Activated naive CD4-positive, alpha-beta T cell (primary cell): ENCODE measurements around the gene ERO1A.

Experiments
- DNase-seq, 4 experiments: peaks; one replicate each; lab custom pipeline; 2025; lab: John Stamatoyannopoulos, UW

ERO1A gene

DNA sequence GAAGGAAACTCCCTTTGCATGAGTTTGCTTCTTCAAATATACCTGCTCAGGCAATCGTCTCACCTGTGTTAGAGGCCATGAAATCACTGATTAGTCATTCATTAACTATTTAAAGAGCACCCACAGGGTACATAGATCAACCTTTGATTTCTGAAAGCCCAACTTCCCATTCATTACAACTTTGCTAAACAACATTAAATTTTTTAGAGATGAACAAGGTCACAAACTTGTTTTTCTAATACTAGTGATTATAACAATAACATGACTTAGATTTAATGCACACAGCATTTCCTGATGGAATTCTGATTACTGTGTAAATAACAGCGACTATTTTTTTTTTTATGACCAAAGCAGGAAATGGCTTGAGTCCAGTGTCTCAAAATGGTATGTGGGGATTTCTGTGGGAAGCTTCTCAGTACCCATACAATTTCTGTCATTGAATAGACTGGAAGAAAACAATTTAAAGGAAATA is 5.4 kb upstream of the ERO1A start:
- DNase-seq: no peak

DNA sequence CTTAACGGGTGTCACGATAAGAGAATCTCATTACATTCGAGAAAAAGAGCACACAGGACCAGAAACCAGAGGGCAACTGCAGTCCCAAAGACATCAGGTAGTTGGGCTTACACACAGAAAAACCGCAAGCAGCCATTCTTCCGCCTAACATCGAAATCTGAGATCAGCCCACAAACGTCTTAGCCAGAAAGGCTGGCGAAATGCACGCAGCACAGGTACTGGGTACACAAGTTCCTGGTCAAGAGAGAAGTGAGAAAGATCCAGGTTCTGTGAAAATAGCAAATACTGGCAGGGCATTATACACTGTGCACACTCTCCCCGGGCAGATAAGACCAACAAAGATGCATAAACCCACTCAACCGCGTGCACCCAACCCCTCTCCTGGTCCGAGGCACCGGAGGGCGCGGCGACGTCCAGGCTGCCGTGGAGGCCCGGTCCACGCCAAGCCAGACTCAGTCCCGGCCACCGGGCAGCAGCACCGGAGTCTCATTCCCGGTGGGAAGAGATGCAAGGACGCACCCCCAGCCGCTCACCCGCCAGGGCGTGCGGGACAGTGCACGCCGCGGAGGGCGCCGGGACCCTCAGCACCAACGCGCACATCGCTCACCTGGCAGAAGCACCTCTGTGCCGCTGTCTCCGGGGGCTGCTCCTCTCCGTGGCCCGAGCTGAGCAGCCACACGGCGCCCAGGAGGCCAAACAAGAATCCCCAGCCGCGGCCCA is 437 bp downstream of the ERO1A start:
- DNase-seq: peak in 3 of 4 experiments; percentile 6 to 37 (median 21)

- DNase-seq: no peak
Observed at GRCh38 chr14:52693532-52693931, 1.8 kb downstream of the ERO1A start.

- no peak for DNase-seq
Observed at GRCh38 chr14:52693036-52693435, 2.3 kb downstream of the ERO1A start.

GRCh38 chr14:52692248-52692962 is 3.0 kb downstream of the ERO1A start:
- DNase-seq: no peak

GRCh38 chr14:52690983-52691760 is 4.2 kb downstream of the ERO1A start:
- DNase-seq: no peak

DNA sequence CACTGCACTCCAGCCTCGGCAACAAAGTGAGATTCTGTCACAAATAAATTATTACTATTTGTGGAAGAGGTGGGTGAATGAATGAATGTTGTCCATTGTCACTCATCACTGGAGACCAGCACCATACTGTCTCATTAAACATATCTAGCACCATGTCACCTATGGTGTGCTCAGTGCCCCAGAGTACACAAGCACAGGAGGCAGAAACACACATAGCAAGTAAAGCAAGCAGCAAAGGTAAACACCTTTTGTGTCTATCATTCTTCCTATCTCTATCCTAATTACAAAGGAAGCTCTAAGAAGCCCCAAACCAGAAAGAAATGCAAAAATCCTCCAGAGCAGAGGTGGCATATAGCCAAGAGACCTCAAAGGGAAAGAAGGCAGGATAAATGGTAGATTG is 9.2 kb downstream of the ERO1A start:
- no peak for DNase-seq

GRCh38 chr14:52683985-52684520 is 11.3 kb downstream of the ERO1A start:
- DNase-seq: no peak

DNA sequence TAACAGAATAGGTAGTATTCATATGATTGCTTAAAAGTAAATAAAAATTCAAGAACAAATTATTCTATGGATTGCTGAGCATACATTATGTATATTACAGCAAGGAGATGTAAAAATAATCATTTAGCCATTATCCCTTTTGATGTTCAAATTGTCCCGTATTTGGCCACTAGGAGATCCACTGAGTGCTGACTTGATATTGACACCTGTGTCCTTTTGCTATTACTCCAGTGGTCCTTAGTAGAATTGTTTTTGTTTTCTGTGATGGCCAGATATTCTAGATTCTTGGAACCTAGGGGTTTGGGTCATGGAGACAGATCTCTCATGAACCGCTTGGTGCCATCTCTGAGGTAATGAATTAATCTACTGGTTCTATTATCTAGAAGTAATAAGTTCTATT is 16.8 kb downstream of the ERO1A start:
- no peak for DNase-seq

GRCh38 chr14:52663850-52664249 is 31.5 kb downstream of the ERO1A start:
- no peak for DNase-seq

DNA sequence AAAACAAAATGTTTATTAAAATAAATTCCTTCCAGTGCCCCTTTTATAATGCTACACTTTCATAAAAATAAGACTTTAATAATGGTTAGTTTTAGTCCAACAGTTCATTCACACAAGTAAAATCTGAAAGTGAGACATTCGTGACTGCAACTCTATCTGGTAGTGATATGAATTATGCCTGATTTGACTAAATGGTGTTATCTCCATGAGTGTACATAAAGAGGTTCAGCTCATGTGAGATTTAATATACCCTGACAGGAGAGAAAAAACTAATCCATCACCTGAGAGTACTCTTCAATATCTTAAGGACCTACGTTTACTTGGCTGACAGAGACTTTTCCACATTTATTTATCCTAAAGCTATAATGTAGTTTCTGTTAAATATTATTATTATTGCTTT is 34.0 kb downstream of the ERO1A start:
- DNase-seq: no peak

DNA sequence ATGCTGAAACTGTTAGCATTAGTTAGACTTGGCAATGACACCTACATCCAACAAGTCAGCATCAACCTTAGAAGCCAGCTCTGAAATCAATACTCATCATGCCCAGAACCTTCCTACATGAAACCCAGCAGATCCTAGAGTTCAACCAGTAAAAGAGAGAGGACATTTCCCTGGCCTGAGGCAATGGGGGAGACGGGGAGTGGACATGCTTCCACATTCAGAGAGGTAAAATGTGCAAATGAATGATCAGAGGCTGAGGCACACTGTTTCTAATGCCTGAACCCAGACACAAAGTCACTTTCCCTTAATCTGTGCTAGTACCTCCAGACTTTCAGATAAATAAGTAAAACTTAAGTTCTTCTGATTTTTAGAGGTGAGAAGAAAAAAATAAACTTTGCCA is 34.5 kb downstream of the ERO1A start:
- DNase-seq: no peak

DNA sequence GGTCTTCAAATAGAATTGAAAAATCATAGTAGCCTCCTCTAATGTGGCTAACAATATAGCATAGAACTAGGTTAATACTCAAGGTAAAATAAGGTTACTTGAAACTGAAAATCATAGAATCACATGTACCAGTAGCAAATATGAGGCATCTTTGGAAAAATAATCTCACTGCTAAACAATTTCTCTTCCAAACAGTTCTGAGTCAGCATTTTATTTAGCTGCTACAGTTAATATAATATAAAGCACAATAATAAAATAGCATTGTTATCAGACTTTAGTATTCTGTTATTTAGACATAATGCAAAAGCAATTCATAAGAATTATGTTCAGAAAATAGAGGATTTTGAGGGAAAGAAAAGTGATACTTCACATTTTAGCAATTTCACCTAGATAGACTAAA is 35.0 kb downstream of the ERO1A start:
- DNase-seq: no peak

DNA sequence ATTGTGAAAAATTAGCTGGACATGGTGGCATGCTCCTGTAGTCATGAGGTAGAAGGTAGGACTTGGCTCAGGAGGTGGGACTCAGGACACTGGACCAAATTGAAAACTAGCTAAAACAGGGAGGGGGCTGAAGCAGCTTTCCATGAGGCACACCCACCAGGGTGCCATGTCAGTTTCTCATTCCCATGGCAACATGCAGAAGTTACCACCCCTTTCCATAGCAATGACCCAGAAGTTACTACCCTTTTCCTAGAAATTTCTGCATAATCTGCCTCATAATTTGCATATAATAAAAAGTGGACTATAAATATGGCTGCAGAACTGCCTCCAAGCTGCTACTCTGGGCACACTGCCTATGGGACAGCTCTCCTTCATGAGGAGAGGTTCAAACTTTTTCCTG is 38.5 kb downstream of the ERO1A start:
- no peak for DNase-seq

GRCh38 chr14:52650774-52651173 is 44.6 kb downstream of the ERO1A start:
- no peak for DNase-seq

DNA sequence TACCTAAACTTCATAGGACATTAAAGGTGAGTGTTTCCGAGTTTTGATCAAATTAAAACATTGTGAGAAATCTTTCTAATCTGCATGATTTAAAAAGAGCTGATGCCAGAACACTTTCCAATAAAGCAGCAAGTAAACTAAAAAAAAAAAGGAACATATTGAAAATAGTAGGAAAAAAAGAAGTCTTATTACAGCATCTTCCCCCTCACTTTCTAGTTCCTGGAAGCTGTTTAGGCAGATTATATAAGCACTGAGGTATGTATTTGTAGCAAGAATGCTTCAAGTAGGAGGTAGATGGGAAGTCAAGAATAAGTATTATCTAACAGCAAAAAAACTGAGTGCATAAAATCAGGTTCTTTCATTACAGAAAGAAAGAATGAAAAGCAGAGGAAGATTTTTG is 45.8 kb downstream of the ERO1A start:
- DNase-seq: no peak

- DNase-seq: no peak
Observed at GRCh38 chr14:52641745-52642144, 53.6 kb downstream of the ERO1A start.

DNA sequence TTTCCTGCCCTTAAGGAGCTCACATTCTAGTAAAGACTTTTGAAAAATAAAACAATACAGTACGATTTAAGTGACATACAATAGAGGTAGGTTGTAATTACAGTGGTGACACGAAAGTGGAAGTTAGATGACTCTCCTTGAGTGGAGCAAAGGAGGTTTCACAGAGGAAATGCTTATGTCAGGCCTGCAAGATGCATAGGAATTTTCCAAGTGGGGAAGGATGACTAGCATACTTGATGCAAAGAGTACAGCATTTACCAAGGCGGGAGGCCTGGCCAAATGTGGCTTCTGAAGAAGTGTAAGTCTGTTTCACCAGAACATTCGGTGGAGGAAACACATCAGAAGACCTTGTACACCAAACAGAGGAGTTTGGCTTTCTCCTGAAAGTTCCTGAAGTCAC is 55.2 kb downstream of the ERO1A start:
- DNase-seq: no peak

DNA sequence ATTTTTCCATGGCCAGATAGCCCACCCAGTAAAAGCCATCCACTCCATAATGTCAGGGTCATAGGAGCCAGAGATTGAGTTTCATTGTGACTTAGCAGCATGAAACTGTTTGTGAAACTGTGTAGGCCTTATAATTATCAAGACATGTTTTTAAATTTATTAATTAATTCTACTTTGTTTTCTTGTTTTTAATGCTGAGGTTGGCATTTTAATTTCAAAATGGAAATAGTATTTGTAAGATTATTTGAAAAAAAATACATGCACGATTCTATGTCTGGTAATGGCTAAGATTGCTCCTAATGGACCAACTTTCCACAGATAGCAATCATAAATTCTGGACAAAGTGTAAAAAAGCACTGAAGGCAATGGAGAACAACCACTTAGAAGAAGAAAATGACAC is 75.7 kb downstream of the ERO1A start:
- no peak for DNase-seq

GRCh38 chr14:52618602-52619001 is 76.8 kb downstream of the ERO1A start:
- DNase-seq: no peak

DNA sequence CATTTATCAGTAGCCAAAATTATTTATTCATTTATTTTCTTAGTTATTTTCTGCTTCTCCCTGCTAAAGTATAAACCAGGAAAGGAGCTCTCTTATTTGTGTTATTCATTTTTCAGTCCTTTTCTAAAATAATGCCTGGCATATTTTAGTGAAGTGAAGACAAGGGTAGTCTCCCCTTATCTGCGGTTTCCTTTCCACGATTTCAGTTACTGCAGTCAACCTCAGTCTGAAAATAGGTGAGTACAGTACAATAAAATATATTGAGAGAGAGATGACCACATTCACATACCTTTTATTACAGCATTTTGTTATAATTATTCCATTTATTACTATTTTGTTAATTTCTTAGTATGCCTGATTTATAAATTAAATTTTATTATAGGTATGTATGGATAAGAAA is 85.2 kb downstream of the ERO1A start:
- no peak for DNase-seq

DNA sequence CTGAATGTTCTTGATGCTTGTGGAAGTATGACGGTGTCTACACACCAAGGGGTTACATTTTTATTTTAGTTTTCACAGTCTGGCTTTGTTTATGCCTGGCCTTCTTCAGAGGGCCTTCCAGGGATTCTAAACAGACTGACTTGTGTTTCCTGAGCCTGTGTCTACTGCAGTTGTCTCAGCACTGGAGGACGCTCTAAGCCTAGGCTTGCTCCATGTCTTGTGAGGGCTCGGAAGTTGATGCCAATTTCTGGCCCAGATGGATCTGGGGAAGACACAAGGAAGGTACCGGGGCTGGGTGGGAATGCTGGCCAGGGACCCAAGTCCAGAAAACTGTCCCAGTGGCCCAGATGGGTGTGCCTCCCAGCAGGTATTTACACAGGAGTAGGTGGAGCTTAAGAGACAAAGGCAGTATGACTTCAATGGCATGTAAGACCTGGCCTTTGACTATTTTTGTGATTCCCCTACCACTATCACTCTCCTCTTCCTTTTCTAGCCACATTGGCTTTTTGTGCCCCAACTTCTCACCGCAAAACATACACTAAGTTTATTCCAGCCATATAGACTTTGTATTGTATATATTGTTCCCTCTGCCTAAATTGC is 85.8 kb downstream of the ERO1A start:
- no peak for DNase-seq
